ENCODE results near the gene ZNF577. TPM values are rescaled to one million over a fixed set of nuclear protein-coding genes. Genes with fewer than 3 reads are reported as not detected.

The ZNF577 gene
- total and polyA plus RNA-seq, 2 of the 13 experiments (the other 11 are each of a cell fraction or from before 2014, with no cell fraction given) = 5.7 to 7.6 TPM

GRCh38 chr19:51821921-51822320 is 65.8 kb downstream of the ZNF577 start:
- H2AFZ ChIP-seq (ENCODE audit: low read length) = no peak overlapping the region
- H3K9me3 ChIP-seq (ENCODE audit: low read length) = peaks cover 80% of the 10 kb centered on the region
- no peak overlapping the region for H3K4me3 ChIP-seq (replicated peaks in 1 of 3; ENCODE audit: insufficient read depth in 1 of 3, low read depth in 2 of 3, low read length in 3 of 3)
- no peak overlapping the region for H3K4me2 ChIP-seq (ENCODE audit: low read depth, low read length)
- H3K4me1 ChIP-seq (ENCODE audit: insufficient read depth, low read length) = no peaks in the 10 kb centered on the region
- no peaks in the 10 kb centered on the region for H3K27me3 ChIP-seq (ENCODE audit: control insufficient read depth in 1 of 2, insufficient read depth in 2 of 2, low read length in 2 of 2)
- H3K9ac ChIP-seq (ENCODE audit: insufficient read depth, low read depth, low read length) = no peak overlapping the region
- no peaks in the 10 kb centered on the region for H3K36me3 ChIP-seq (replicated peaks in 1 of 2; ENCODE audit: control insufficient read depth in 1 of 2, insufficient read depth in 2 of 2, low read length in 2 of 2)
- no peak for TF ChIP-seq REXO4 (CRISPR knock-in tag; IDR thresholded peaks at IDR 0.05; ENCODE audit: borderline replicate concordance)
- TF ChIP-seq ATF4 (CRISPR knock-in tag; IDR thresholded peaks at IDR 0.05) = no peak
- no peak for TF ChIP-seq ZNF576 (CRISPR knock-in tag; IDR thresholded peaks at IDR 0.05)
- no peak for TF ChIP-seq ZNF570 (CRISPR knock-in tag; IDR thresholded peaks at IDR 0.05; ENCODE audit: borderline replicate concordance)
- no peak for TF ChIP-seq BHLHE40 (IDR thresholded peaks at IDR 0.05; ENCODE audit: low read length)
- no peak for TF ChIP-seq ZNF558 (CRISPR knock-in tag; IDR thresholded peaks at IDR 0.05; ENCODE audit: borderline replicate concordance)
- no peak for TF ChIP-seq ZNF761 (CRISPR knock-in tag; conservative IDR thresholded peaks at IDR 0.05)
- no peak for TF ChIP-seq NFYC (CRISPR knock-in tag; IDR thresholded peaks at IDR 0.05)
- no peak for TF ChIP-seq REST (IDR thresholded peaks at IDR 0.05; ENCODE audit: borderline replicate concordance in 1 of 2, low read depth in 1 of 2, low read length in 2 of 2)
- TF ChIP-seq ZNF563 (CRISPR knock-in tag; IDR thresholded peaks at IDR 0.05) = no peak
- no peak for TF ChIP-seq TP53 (CRISPR knock-in tag; conservative IDR thresholded peaks at IDR 0.05)
- no peak for TF ChIP-seq HNRNPH1 (optimal IDR thresholded peaks at IDR 0.05; ENCODE audit: low read depth, low read length)
- TF ChIP-seq SSRP1 (CRISPR knock-in tag; IDR thresholded peaks at IDR 0.05) = no peak
- TF ChIP-seq RFX1 (IDR thresholded peaks at IDR 0.05) = no peak
- no peak for TF ChIP-seq ZNF263 (CRISPR knock-in tag; IDR thresholded peaks at IDR 0.05)
- no peak for TF ChIP-seq PBX3 (CRISPR knock-in tag; IDR thresholded peaks at IDR 0.05; ENCODE audit: borderline replicate concordance)
- CTCF ChIA-PET (ENCODE audit: low intra/inter-chr PET ratio, low total read pairs) = no interaction called here
- no peak overlapping the region for H3K27ac ChIP-seq (ENCODE audit: extremely low read length, insufficient read depth, low read length)
- no peaks in the 10 kb centered on the region for H4K20me1 ChIP-seq (ENCODE audit: insufficient read depth, low read length)
- ATAC-seq (no peak), FAIRE-seq (no peak), DNase-seq (ENCODE audit: low spot score) (no peak)
- in situ Hi-C loops (cut with HindIII; ENCODE audit: extremely low pct_ligation_motif_present, low pct_unique_long_range_greater_than_20kb) (no loop called here), intact Hi-C loops (cut with micrococcal nuclease; ENCODE audit: unreplicated experiment) (no loop called here)
- POLR2A ChIA-PET = no interaction called here
- no TSS peak for BruUV-seq (replicated peaks)
- H3K79me2 ChIP-seq (ENCODE audit: insufficient read depth, low read length) = no peaks in the 10 kb centered on the region
